Thyroid gland (tissue), 4 donors: ENCODE results near the gene SCEL. TPM values are rescaled to one million over a fixed set of nuclear protein-coding genes. Genes with fewer than 3 reads are reported as not detected.
A peak's percentile ranks its signal among the peaks of the same experiment; 100 is the strongest.

Experiments used
- DNase-seq, 2 donors: peaks; one replicate each; pipeline ENCODE4 v3.0.0-alpha.2; 2019
- H3K27ac ChIP-seq, 3 donors: fragments of 200-600 bp; sonication (generic); 1 replicate in 2 of 3; 2 replicates in 1 of 3; pipeline ENCODE4 v1.5.1; 2016 to 2019; ENCODE audit warnings: mild to moderate bottlenecking in 1 of 3, moderate library complexity in 1 of 3
- H3K27me3 ChIP-seq: fragments of 200-600 bp; sonication (generic); one replicate; pipeline ENCODE4 v1.5.1; 2019
- H3K36me3 ChIP-seq, 2 donors: fragments of 200-600 bp; sonication (generic); one replicate each; pipeline ENCODE4 v1.5.1; 2016 to 2019
- H3K4me1 ChIP-seq, 2 donors: fragments of 200-600 bp; sonication (generic); one replicate each; pipeline ENCODE4 v1.5.1; 2017 to 2019
- H3K4me3 ChIP-seq, 3 donors: fragments of 200-600 bp; sonication (generic); replicated peaks in 1 of 3; 1 replicate in 2 of 3; 2 replicates in 1 of 3; pipeline ENCODE4 v1.5.1; 2016; ENCODE audit warnings: mild to moderate bottlenecking in 1 of 3
- H3K9me3 ChIP-seq: fragments of 200-600 bp; sonication (generic); one replicate; pipeline ENCODE4 v1.5.1; 2017
- CTCF ChIP-seq, 6 experiments: fragments of 200-600 bp in 3 of 6; fragments of 450-650 bp in 3 of 6; sonication (generic) in 3 of 6; IDR thresholded peaks; one replicate each; pipeline ENCODE4 v1.5.1; 2016 to 2019; ENCODE audit warnings: antibody characterized with exemption in 6 of 6, mild to moderate bottlenecking in 2 of 6, inconsistent platforms in 1 of 6, moderate library complexity in 1 of 6
- POLR2A ChIP-seq, 2 donors: fragments of 450-650 bp; IDR thresholded peaks; one replicate each; pipeline ENCODE4 v1.6.1; 2017; ENCODE audit warnings: antibody characterized with exemption in 2 of 2, mild to moderate bottlenecking in 2 of 2, moderate library complexity in 1 of 2
- WGBS, 2 donors: methylation state at CpG; one replicate each; pipeline ENCODE4 v1.1.5; 2017; 5-methylcytosine and 5-hydroxymethylcytosine counted together
- intact Hi-C: fragments of 100-400 bp; cut with DNase I; formaldehyde crosslinking; loops from one replicate; pipeline ENCODE4 v1.15.1; 2023
- total RNA-seq, 4 donors: library from RNA; depleted of rRNA; stranded (reverse); fragments of >200 nt; gene quantifications; one replicate each; pipeline ENCODE4 v1.2.3, GENCODE V29; 2016

The SCEL gene
- total RNA-seq, 4 donors from 2014 or later: 0.79 to 3.4 (median 2.0) TPM

- Histone ChIP-seq H3K27ac (peak overlapping the region in 2 of 3 donors; percentile 45 to 62), H3K9me3 (no peaks in the 10 kb centered on the region), H3K27me3 (no peaks in the 10 kb centered on the region), H3K36me3 (no peaks in the 10 kb centered on the region), H3K4me1 (peaks cover 1 to 16% of the 10 kb centered on the region in 2 donors), H3K4me3 (no peak overlapping the region)
- 60 to 72% methylated on average over 7 of the region's 7 CpGs for WGBS, 2 donors
- intact Hi-C loops: no loop called here
- TF ChIP-seq POLR2A (IDR thresholded peaks at IDR 0.05) (no peak), CTCF (IDR thresholded peaks at IDR 0.05) (no peak)
- DNase-seq: no peak
Observed at GRCh38 chr13:77533875-77534788, 1.4 kb upstream of the SCEL start.

- intact Hi-C loops: no loop called here
- Histone ChIP-seq H3K9me3 (no peaks in the 10 kb centered on the region), H3K27me3 (no peaks in the 10 kb centered on the region), H3K36me3 (no peaks in the 10 kb centered on the region), H3K4me3 (no peak overlapping the region), H3K27ac (no peak overlapping the region), H3K4me1 (peaks cover 0 to 11% of the 10 kb centered on the region in 2 donors)
- no peak for TF ChIP-seq POLR2A (IDR thresholded peaks at IDR 0.05)
- no peak for TF ChIP-seq CTCF (IDR thresholded peaks at IDR 0.05)
- DNase-seq: no peak
Observed at GRCh38 chr13:77536358-77536757, 852 bp downstream of the SCEL start.

- 91 to 93% methylated on average over 7 of the region's 7 CpGs for WGBS, 2 donors
- Histone ChIP-seq H3K27ac (no peak overlapping the region), H3K27me3 (no peaks in the 10 kb centered on the region), H3K36me3 (no peaks in the 10 kb centered on the region), H3K4me1 (peaks cover 0 to 11% of the 10 kb centered on the region in 2 donors), H3K9me3 (no peaks in the 10 kb centered on the region), H3K4me3 (no peak overlapping the region)
- DNase-seq: no peak
- TF ChIP-seq CTCF (IDR thresholded peaks at IDR 0.05): no peak
- TF ChIP-seq POLR2A (IDR thresholded peaks at IDR 0.05): no peak
- intact Hi-C loops: no loop called here
Observed at GRCh38 chr13:77537289-77537919, 1.9 kb downstream of the SCEL start.

GRCh38 chr13:77543711-77544110, 8.2 kb downstream of the SCEL start:
- H3K27me3 ChIP-seq: no peaks in the 10 kb centered on the region
- intact Hi-C loops: no loop called here
- H3K9me3 ChIP-seq: no peaks in the 10 kb centered on the region
- peaks cover 16 to 21% of the 10 kb centered on the region in 2 donors for H3K4me1 ChIP-seq
- H3K4me3 ChIP-seq: no peak overlapping the region
- DNase-seq: no peak
- peak overlapping the region; percentile 22 to 63 (median 53) for H3K27ac ChIP-seq
- H3K36me3 ChIP-seq: no peaks in the 10 kb centered on the region
- WGBS, 2 donors: 91 to 92% methylated on average over 8 of the region's 8 CpGs
- TF ChIP-seq POLR2A (IDR thresholded peaks at IDR 0.05) (no peak), CTCF (IDR thresholded peaks at IDR 0.05) (no peak)

GRCh38 chr13:77544355-77544754, 8.8 kb downstream of the SCEL start:
- no peaks in the 10 kb centered on the region for H3K9me3 ChIP-seq
- DNase-seq: peak; percentile 89 to 90
- no peaks in the 10 kb centered on the region for H3K27me3 ChIP-seq
- TF ChIP-seq CTCF (IDR thresholded peaks at IDR 0.05) (no peak), POLR2A (IDR thresholded peaks at IDR 0.05) (no peak)
- H3K4me3 ChIP-seq: no peak overlapping the region
- H3K27ac ChIP-seq: peak overlapping the region; percentile 22 to 63 (median 53)
- H3K36me3 ChIP-seq: no peaks in the 10 kb centered on the region
- WGBS, 2 donors: 8 to 14% methylated on average over 1 of the region's 1 CpG
- intact Hi-C loops: no loop called here
- H3K4me1 ChIP-seq: peaks cover 16 to 21% of the 10 kb centered on the region in 2 donors
